CD4-positive, alpha-beta T cell treated with Interleukin-12 subunit alpha and Interleukin-12 subunit beta, for 1 hour (primary cell): Measurements from ENCODE around the gene TICRR.
"Not testable (repeated sequence)": the region's sequence is repeated elsewhere in the genome, so short reads cannot be mapped to it uniquely, and the experiment has no call there.

ENCODE experiments used
- DNase-seq: peaks from one replicate; pipeline ENCODE4 v3.0.0-alpha.2; 2020

Gene TICRR

DNA sequence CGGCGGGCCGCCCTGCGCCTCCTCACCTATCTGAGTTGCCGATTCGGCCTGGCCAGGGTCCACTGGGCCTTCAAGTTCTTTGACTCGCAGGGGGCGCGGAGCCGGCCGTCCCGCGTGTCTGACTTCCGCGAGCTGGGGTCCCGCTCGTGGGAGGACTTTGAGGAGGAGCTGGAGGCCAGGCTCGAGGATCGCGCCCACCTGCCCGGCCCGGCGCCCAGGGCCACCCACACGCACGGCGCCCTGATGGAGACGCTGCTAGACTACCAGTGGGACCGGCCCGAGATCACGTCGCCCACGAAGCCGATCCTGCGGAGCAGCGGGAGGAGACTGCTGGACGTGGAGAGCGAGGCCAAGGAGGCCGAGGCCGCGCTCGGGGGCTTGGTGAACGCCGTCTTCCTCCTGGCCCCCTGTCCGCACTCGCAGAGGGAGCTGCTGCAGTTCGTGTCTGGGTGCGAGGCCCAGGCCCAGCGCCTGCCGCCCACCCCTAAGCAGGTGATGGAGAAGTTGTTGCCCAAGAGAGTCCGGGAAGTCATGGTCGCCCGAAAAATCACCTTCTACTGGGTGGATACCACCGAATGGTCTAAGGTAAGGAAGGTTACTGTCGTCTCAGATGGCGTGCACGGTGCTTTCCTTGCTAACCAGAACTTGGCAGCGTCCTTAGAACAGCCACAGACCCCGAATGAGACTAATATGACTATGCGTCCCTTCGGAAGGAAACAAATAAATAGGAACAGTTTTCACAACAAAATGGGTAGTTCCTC is 567 bp downstream of the TICRR start:
- no peak for DNase-seq

- no peak for DNase-seq
Observed at GRCh38 chr15:89576417-89576773, 1.1 kb downstream of the TICRR start.

DNA sequence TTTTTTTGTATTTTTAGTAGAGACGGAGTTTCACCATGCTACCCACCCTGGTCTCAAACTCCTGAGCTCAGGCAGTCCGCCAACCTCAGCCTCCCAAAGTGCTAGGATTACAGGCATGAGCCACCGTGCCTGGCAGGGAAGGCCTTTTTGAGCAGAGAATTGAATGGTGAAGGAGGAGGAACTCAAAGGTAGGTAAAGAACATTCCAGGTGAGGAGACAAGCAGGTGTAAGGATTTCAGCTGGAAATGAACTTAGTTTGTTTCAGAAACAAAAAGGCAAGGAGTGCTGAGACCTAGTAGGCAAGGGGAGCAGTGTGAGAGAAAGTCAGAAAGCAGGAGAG is 2.5 kb downstream of the TICRR start:
- DNase-seq, result no peak

- no peak for DNase-seq
Observed at GRCh38 chr15:89578146-89578545, 2.9 kb downstream of the TICRR start.

- not testable (repeated sequence) for DNase-seq
Observed at GRCh38 chr15:89580747-89581146, 5.5 kb downstream of the TICRR start.

DNA sequence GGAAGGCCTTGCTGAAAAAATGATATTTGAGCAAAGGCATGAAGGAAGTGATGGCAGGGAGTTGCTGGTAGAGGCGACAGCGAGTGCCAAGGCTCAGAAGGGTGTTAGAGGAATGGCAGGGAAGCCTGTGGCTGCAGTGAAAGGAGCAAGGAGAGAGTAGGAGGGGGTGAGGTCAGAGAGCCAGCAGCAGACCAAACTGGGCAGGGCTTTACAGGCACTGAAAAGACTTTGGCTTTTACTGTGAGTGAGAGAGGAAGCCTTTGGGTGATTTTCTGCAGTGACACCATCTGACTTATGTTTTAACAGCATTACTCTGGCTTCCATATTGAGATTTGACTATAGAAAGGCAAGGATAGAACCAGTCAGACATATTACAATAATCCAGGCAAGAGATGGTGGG is 11.4 kb downstream of the TICRR start:
- DNase-seq, result no peak

GRCh38 chr15:89587955-89588354 is 12.7 kb downstream of the TICRR start:
- DNase-seq, result no peak

- DNase-seq, result no peak
Observed at GRCh38 chr15:89591834-89592233, 16.6 kb downstream of the TICRR start.

GRCh38 chr15:89593018-89593417 is 17.7 kb downstream of the TICRR start:
- DNase-seq, result no peak

- no peak for DNase-seq
Observed at GRCh38 chr15:89599021-89599420, 23.8 kb downstream of the TICRR start.

DNA sequence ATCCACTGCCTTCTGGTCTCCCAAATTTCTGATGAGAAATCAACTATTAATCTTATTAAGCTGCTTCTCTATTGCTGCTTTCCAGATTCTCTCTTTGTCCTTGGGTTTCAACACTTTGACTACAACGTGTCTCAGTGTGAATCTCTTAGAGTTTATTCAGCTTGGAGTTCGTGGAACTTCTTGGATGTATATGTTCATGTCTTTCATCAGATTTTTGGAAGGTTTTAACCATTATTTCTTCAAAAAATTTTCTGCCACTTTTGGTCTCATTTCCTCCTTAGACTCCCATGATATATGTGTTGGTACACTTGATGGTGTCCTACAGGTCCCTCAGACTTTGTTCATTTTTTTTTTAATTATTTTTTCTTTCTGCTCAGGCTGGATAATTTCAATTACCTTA is 36.0 kb downstream of the TICRR start:
- DNase-seq, result no peak

DNA sequence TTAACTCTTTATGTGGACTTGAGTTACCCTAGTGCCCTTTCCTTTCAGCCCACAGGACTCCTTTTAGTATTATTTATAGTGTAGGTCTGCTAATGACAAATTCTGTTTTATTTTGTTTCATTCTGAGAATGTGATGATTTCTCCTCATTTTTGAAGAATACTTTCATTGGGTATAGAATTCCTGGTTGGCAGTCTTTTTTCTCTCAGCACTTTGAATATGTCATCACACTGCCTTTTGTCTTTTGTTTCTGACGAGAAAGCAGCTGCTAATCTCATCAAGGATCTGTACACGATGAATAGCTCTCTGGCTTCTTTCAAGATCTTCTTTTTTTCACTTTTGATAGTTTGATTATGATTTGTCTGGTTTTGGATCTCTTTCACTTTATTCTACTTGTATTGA is 37.8 kb downstream of the TICRR start:
- no peak for DNase-seq

DNA sequence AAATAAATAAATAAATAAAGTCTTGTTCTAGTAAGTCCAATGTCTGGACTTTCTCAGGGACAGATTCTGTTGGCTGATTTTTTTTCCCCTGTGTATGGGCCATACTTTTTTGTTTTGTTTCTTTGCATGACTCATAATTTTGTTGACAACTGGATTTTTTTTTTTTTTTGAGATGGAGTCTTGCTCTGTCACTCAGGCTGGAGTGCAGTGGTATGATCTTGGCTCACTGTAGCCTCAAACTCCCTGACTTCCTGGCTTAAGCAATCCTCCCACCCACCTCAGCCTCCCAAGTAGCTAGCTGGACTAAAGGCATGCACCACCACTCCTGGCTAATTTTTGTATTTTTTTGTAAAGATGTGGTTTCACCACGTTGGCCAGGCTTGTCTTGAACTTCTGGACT is 38.9 kb downstream of the TICRR start:
- no peak for DNase-seq

DNA sequence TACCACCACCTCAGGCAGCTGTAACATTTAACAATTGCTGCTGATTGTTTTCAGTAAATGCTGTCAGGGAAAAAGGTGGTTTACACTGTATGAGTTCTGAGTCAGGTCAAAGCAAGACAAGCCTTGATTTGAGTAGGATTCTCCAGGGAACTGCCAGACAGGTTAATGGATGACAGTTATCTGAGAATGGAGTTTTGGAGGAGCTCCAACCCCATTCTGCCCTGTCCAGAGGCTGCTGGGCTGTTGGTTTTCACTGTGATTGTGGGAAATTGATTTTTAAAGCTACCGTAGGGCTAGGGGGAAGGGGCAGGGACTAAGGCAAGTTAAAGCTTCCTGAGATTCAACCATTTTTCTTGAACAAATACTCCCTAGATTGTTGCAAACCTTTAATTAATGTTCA is 39.9 kb downstream of the TICRR start:
- no peak for DNase-seq

DNA sequence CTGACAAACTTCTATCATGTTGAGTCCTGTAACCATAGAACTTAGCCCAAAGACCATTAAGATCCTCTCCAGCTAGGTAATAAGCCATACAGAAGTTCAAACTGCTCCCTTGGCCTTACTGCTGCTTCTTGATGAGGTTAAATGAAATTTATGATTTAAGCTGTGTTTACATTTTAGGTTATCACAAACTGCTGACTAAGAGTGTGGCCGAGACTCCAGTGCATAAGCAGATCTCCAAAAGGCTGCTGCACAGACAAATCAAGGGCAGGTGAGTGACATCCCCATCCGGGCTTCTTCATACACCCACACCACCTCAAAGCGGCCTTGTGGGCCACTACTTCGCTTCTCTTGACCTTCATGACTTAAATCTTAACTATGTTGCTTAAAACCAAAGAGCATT is 41.0 kb downstream of the TICRR start:
- no peak for DNase-seq

DNA sequence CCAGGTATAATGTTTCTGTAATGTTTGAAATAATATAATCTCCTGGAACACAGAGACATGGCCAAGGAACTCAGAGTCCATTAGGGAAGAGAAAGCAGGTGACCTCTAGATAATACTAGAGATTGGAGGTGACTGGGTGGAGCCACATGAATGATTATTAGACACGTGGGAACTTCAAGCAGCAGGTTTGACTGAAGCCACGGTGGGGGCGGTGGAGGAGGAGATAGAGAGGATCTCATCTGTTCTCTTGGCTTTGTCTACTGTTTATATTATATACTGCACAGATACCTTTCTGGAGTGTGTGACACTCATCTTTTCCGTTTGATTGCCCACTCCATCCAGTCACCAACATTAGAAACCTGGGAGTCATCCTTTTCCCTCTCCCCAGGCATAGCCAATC is 46.3 kb downstream of the TICRR start:
- no peak for DNase-seq

DNA sequence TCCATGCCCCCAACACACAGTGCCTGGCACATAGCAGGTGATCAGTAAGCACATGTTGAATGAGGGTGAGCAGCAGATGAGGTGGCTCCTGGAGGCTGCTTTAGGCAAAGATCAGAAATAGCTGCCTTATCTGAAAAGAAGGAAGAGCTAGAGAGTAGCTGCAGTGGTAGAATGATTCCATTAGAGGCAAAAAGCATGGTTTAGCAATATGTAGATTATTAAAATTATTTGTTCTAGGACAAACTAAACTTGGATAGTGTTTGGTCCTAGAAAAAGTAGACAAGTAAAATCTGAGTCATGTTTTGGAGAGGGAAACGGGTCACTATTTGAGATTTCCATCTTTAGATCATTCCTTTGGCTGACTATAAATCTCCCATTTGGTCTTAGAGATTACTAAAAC is 47.9 kb downstream of the TICRR start:
- DNase-seq, result no peak

DNA sequence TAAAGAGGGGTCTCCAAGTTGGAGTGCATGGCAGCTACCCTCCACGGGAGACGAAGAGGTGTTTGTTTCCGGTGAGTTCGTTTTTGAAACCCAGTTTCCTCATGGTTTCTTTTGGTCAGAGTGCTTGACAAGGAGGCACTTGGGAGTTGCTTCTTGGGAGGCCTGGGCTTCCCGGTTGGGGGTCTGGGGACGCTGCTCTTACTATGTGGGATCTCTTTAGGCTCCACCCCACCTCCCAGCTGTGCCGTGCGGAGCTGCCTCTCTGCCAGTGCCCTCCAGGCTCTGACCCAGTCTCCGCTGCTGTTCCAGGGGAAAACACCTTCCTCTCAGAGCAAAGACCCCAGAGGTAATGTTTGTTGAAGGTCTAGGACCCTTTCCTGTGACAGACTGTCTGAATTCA is 50.4 kb downstream of the TICRR start:
- no peak for DNase-seq

GRCh38 chr15:89627256-89627970 is 52.1 kb downstream of the TICRR start:
- DNase-seq, result no peak

DNA sequence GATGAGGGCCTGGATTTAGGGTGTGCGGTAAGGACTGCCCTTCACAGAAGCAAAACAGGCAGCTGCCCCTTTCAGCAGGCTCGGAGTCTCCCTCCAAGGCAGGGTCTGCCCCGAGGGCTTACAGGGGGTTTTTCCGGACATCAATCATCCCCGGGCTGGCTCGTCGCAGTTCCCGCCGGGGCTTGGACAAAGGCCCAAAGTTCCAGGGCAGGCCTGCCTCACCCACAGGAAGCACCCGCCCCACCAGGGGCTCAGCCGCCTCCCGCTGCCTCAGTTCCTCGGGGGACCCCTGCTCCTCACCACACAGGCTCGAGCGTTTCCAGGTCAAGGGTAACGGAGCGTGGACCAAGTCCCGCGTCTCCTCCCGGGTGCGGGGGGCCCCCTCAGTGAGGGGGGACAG is 53.0 kb downstream of the TICRR start:
- DNase-seq, result no peak

- DNase-seq, result no peak
Observed at GRCh38 chr15:89628806-89629715, 53.8 kb downstream of the TICRR start.

- no peak for DNase-seq
Observed at GRCh38 chr15:89629829-89630228, 54.6 kb downstream of the TICRR start.

- DNase-seq, result no peak
Observed at GRCh38 chr15:89630260-89630659, 55.0 kb downstream of the TICRR start.
